Measurements from ENCODE around the gene SPATS2.
"Not testable (repeated sequence)": the region's sequence is repeated elsewhere in the genome, so short reads cannot be mapped to it uniquely, and the experiment has no call there.

Gene SPATS2

GRCh38 chr12:49465132-49465531 lies 97.9 kb downstream of the SPATS2 start:
- DNase-seq (ENCODE audit: low spot score) = no peak

- no peak for DNase-seq (ENCODE audit: low spot score)
Measured at GRCh38 chr12:49470986-49471385, 103.7 kb downstream of the SPATS2 start.

- DNase-seq (ENCODE audit: low spot score) = no peak
Measured at GRCh38 chr12:49471557-49471956, 104.3 kb downstream of the SPATS2 start.

GRCh38 chr12:49476091-49476490 lies 108.8 kb downstream of the SPATS2 start:
- no peak for DNase-seq (ENCODE audit: low spot score)

GRCh38 chr12:49478949-49479664 lies 111.8 kb downstream of the SPATS2 start:
- no peak for DNase-seq (ENCODE audit: low spot score)

- DNase-seq (ENCODE audit: low spot score) = no peak
Measured at GRCh38 chr12:49482095-49483051, 115.1 kb downstream of the SPATS2 start.

GRCh38 chr12:49483619-49484018 lies 116.4 kb downstream of the SPATS2 start:
- DNase-seq (ENCODE audit: low spot score) = no peak

- no peak for DNase-seq (ENCODE audit: low spot score)
Measured at GRCh38 chr12:49487605-49488004, 120.3 kb downstream of the SPATS2 start.

GRCh38 chr12:49489154-49489553 lies 121.9 kb downstream of the SPATS2 start:
- no peak for DNase-seq (ENCODE audit: low spot score)

- no peak for DNase-seq (ENCODE audit: low spot score)
Measured at GRCh38 chr12:49489720-49490119, 122.5 kb downstream of the SPATS2 start.

- no peak for DNase-seq (ENCODE audit: low spot score)
Measured at GRCh38 chr12:49491823-49492222, 124.6 kb downstream of the SPATS2 start.

GRCh38 chr12:49493900-49494299 lies 126.6 kb downstream of the SPATS2 start:
- no peak for DNase-seq (ENCODE audit: low spot score)

GRCh38 chr12:49496417-49497360 lies 129.4 kb downstream of the SPATS2 start:
- no peak for DNase-seq (ENCODE audit: low spot score)

- DNase-seq (ENCODE audit: low spot score) = no peak
Measured at GRCh38 chr12:49501895-49502294, 134.6 kb downstream of the SPATS2 start.

GRCh38 chr12:49502590-49502989 lies 135.3 kb downstream of the SPATS2 start:
- DNase-seq (ENCODE audit: low spot score) = no peak

- no peak for DNase-seq (ENCODE audit: low spot score)
Measured at GRCh38 chr12:49503674-49504180, 136.5 kb downstream of the SPATS2 start.

- DNase-seq (ENCODE audit: low spot score) = no peak
Measured at GRCh38 chr12:49505672-49506071, 138.4 kb downstream of the SPATS2 start.

GRCh38 chr12:49507139-49507538 lies 139.9 kb downstream of the SPATS2 start:
- no peak for DNase-seq (ENCODE audit: low spot score)

GRCh38 chr12:49509681-49510080 lies 142.4 kb downstream of the SPATS2 start:
- DNase-seq (ENCODE audit: low spot score) = not testable (repeated sequence)

- no peak for DNase-seq (ENCODE audit: low spot score)
Measured at GRCh38 chr12:49511410-49511809, 144.1 kb downstream of the SPATS2 start.

- no peak for DNase-seq (ENCODE audit: low spot score)
Measured at GRCh38 chr12:49512546-49512945, 145.3 kb downstream of the SPATS2 start.

GRCh38 chr12:49515266-49515665 lies 148.0 kb downstream of the SPATS2 start:
- DNase-seq (ENCODE audit: low spot score) = no peak
